Measurements from ENCODE around the gene MPG. TPM values are rescaled to one million over a fixed set of nuclear protein-coding genes. Genes with fewer than 3 reads are reported as not detected.

The MPG gene
- total RNA-seq, 1 donor from 2014 or later, result 56.5 TPM

GRCh38 chr16:33877-34647, 44.0 kb upstream of the MPG start:
- H3K9ac ChIP-seq (ENCODE audit: low read length), result no peak overlapping the region
- no peak overlapping the region for H3K4me3 ChIP-seq (ENCODE audit: insufficient read depth, low read depth, low read length)
- H2AFZ ChIP-seq (ENCODE audit: low read depth, low read length), result no peak overlapping the region
- Mint-ChIP-seq H3K27me3 (ENCODE audit: low read depth, unreplicated experiment) (peaks cover 4% of the 10 kb centered on the region), H3K36me3 (ENCODE audit: low read depth, unreplicated experiment) (peaks cover 2% of the 10 kb centered on the region), H3K4me1 (ENCODE audit: low read depth, unreplicated experiment) (no peaks in the 10 kb centered on the region), H3K4me3 (ENCODE audit: unreplicated experiment) (no peak overlapping the region), H3K27ac (ENCODE audit: unreplicated experiment) (no peak overlapping the region), H3K9me3 (ENCODE audit: unreplicated experiment) (no peaks in the 10 kb centered on the region)
- no peaks in the 10 kb centered on the region for H4K20me1 ChIP-seq (ENCODE audit: insufficient read depth, low read length)
- H3K79me2 ChIP-seq (ENCODE audit: insufficient read depth, low read length), result no peaks in the 10 kb centered on the region
- no peaks in the 10 kb centered on the region for H3K27me3 ChIP-seq (ENCODE audit: insufficient read depth, low read length)
- TF ChIP-seq CTCF (IDR thresholded peaks at IDR 0.05; ENCODE audit: insufficient read depth, low read depth, low read length) (no peak), EZH2 (IDR thresholded peaks at IDR 0.05; ENCODE audit: insufficient read depth, low read length) (no peak)
- no peak overlapping the region for H3K4me2 ChIP-seq (ENCODE audit: low read length)
- H3K9me3 ChIP-seq (ENCODE audit: insufficient read depth, low read depth, low read length), result no peaks in the 10 kb centered on the region
- FAIRE-seq, result no peak
- no peak for DNase-seq (ENCODE audit: low read depth)
- no peak overlapping the region for H3K27ac ChIP-seq (ENCODE audit: low read depth, low read length)
- H3K4me1 ChIP-seq (ENCODE audit: insufficient read depth, low read length), result no peaks in the 10 kb centered on the region
- no peaks in the 10 kb centered on the region for H3K36me3 ChIP-seq (ENCODE audit: insufficient read depth, low read length)

- no peaks in the 10 kb centered on the region for H3K9me3 Mint-ChIP-seq (ENCODE audit: unreplicated experiment)
Observed at GRCh38 chr16:34648-34987, 43.4 kb upstream of the MPG start.

More at GRCh38 chr16:34648-34987, 43.4 kb upstream of the MPG start:
- FAIRE-seq, result no peak
- Mint-ChIP-seq H3K27ac (ENCODE audit: unreplicated experiment) (no peak overlapping the region), H3K4me3 (ENCODE audit: unreplicated experiment) (no peak overlapping the region), H3K4me1 (ENCODE audit: low read depth, unreplicated experiment) (no peaks in the 10 kb centered on the region), H3K36me3 (ENCODE audit: low read depth, unreplicated experiment) (peaks cover 2% of the 10 kb centered on the region), H3K27me3 (ENCODE audit: low read depth, unreplicated experiment) (peaks cover 4% of the 10 kb centered on the region)
- Histone ChIP-seq H3K9me3 (ENCODE audit: insufficient read depth, low read depth, low read length) (no peaks in the 10 kb centered on the region), H3K4me3 (ENCODE audit: insufficient read depth, low read depth, low read length) (no peak overlapping the region), H3K4me1 (ENCODE audit: insufficient read depth, low read length) (no peaks in the 10 kb centered on the region), H2AFZ (ENCODE audit: low read depth, low read length) (no peak overlapping the region), H4K20me1 (ENCODE audit: insufficient read depth, low read length) (no peaks in the 10 kb centered on the region), H3K79me2 (ENCODE audit: insufficient read depth, low read length) (no peaks in the 10 kb centered on the region), H3K27me3 (ENCODE audit: insufficient read depth, low read length) (no peaks in the 10 kb centered on the region), H3K27ac (ENCODE audit: low read depth, low read length) (no peak overlapping the region), H3K36me3 (ENCODE audit: insufficient read depth, low read length) (no peaks in the 10 kb centered on the region), H3K4me2 (ENCODE audit: low read length) (no peak overlapping the region), H3K9ac (ENCODE audit: low read length) (no peak overlapping the region)
- DNase-seq (ENCODE audit: low read depth), result no peak
- no peak for TF ChIP-seq EZH2 (IDR thresholded peaks at IDR 0.05; ENCODE audit: insufficient read depth, low read length)
- TF ChIP-seq CTCF (IDR thresholded peaks at IDR 0.05; ENCODE audit: insufficient read depth, low read depth, low read length), result no peak
